K562 (cell line): ENCODE results near the gene HADH. TPM values are rescaled to one million over a fixed set of nuclear protein-coding genes. Genes with fewer than 3 reads are reported as not detected.

ENCODE experiments used
- ATAC-seq: fragments of 200-7000 bp; cut with Tn5 transposase; 3 replicates; pipeline ENCODE4 v1.9.1; 2020; ENCODE audit warnings: moderate library complexity
- BruUV-seq: library from RNA; stranded (reverse); fragments of 400-500 nt; replicated peaks from 2 replicates; lab custom pipeline; 2021; lab: Mats Ljungman, UMichigan
- CTCF ChIA-PET: fragments of 300-600 bp; formaldehyde crosslinking; extraction: SDS; loops from one replicate; lab custom pipeline; 2021; ENCODE audit warnings: low intra/inter-chr PET ratio; lab: Yijun Ruan, JAX
- POLR2A ChIA-PET: fragments of 300-600, 350-650 bp; sonication (Branson Sonifier 250); formaldehyde crosslinking; extraction: SDS; loops from one replicate; lab custom pipeline; 2021; ENCODE audit warnings: antibody characterized with exemption, inconsistent platforms; lab: Yijun Ruan, JAX
- DNase-seq, 4 experiments: peaks; one replicate each; pipeline versions ENCODE4 v3.0.0 to v3.0.0-alpha.2; 2011 to 2018; ENCODE audit warnings: low spot score in 3 of 4, mixed read lengths in 3 of 4; ENCODE audit errors: extremely low read depth in 1 of 4
- FAIRE-seq: peaks from 2 replicates; lab custom pipeline; 2011; peaks lifted over from hg19 to GRCh38; lab: Jason Lieb, UNC
- H2AFZ ChIP-seq: 2 replicates; pipeline ENCODE4 v1.6.0; 2011; ENCODE audit warnings: low read depth, low read length, control low read depth, inconsistent platforms
- H3K27ac ChIP-seq: fragments of 200-600 bp; 3 replicates; pipeline ENCODE4 v1.8.0; 2011; ENCODE audit warnings: low read depth, mild to moderate bottlenecking, control low read depth, inconsistent platforms, low read length, moderate library complexity, mixed read lengths; ENCODE audit errors: extremely low read depth
- H3K27me3 ChIP-seq, 2 experiments: fragments of 300-600 bp in 1 of 2; 2 replicates in 1 of 2; 3 replicates in 1 of 2; pipeline versions ENCODE4 v1.6.0 to v1.8.0; 2011; ENCODE audit warnings: inconsistent platforms in 2 of 2, low read length in 2 of 2, mild to moderate bottlenecking in 1 of 2, mixed read lengths in 1 of 2, moderate library complexity in 1 of 2; ENCODE audit not compliant: control insufficient read depth in 2 of 2, insufficient read depth in 2 of 2
- H3K36me3 ChIP-seq: fragments of 300-600 bp; 3 replicates; pipeline ENCODE4 v1.8.0; 2011; ENCODE audit warnings: mild to moderate bottlenecking, low read length, inconsistent platforms; ENCODE audit not compliant: control insufficient read depth, insufficient read depth
- H3K4me1 ChIP-seq, 2 experiments: fragments of 200-600 bp in 1 of 2; replicated peaks in 1 of 2; 2 replicates in 1 of 2; 3 replicates in 1 of 2; pipeline versions ENCODE4 v1.5.1 to v1.8.0; 2011; ENCODE audit warnings: inconsistent platforms in 2 of 2, low read length in 2 of 2, mild to moderate bottlenecking in 1 of 2, mixed read lengths in 1 of 2, moderate library complexity in 1 of 2; ENCODE audit not compliant: control insufficient read depth in 2 of 2, insufficient read depth in 2 of 2
- H3K4me2 ChIP-seq: 2 replicates; pipeline ENCODE4 v1.6.1; 2011; ENCODE audit warnings: low read length, control low read depth, inconsistent platforms, mixed read lengths; ENCODE audit not compliant: insufficient read depth
- H3K4me3 ChIP-seq: fragments of 200-600 bp; sonication (generic), shearing (Covaris generic); 2 replicates; pipeline ENCODE4 v1.5.1; 2016; ENCODE audit warnings: control low read depth, inconsistent platforms
- H3K79me2 ChIP-seq: fragments of 200-600 bp; 3 replicates; pipeline ENCODE4 v1.8.0; 2011; ENCODE audit warnings: low read length, inconsistent platforms; ENCODE audit not compliant: control insufficient read depth, insufficient read depth
- H3K9ac ChIP-seq, 2 experiments: 2 replicates each; pipeline versions ENCODE4 v1.6.0 to v1.6.1; 2011; ENCODE audit warnings: low read depth in 2 of 2, low read length in 2 of 2, control low read depth in 1 of 2, inconsistent platforms in 1 of 2, mild to moderate bottlenecking in 1 of 2, mixed read lengths in 1 of 2; ENCODE audit not compliant: insufficient read depth in 1 of 2
- H3K9me1 ChIP-seq: one replicate; pipeline ENCODE4 v1.6.0; 2011; ENCODE audit warnings: inconsistent platforms, mild to moderate bottlenecking, low read length, moderate library complexity; ENCODE audit not compliant: control insufficient read depth, insufficient read depth
- H3K9me3 ChIP-seq: replicated peaks from 2 replicates; pipeline ENCODE4 v1.5.1; 2011; ENCODE audit warnings: low read depth, low read length, inconsistent platforms; ENCODE audit not compliant: control insufficient read depth, insufficient read depth
- H4K20me1 ChIP-seq: replicated peaks from 2 replicates; pipeline ENCODE4 v1.6.1; 2011; ENCODE audit warnings: low read length, inconsistent platforms, mixed read lengths; ENCODE audit not compliant: control insufficient read depth, insufficient read depth
- ATF1 ChIP-seq, 2 experiments: fragments of 450-650 bp in 1 of 2; IDR thresholded peaks; 2 replicates each; pipeline ENCODE4 v1.6.1; 2016; ENCODE audit warnings: missing compliant biosample characterization in 1 of 2, missing genetic modification characterization in 1 of 2
- CBFA2T3 ChIP-seq: fragments of 450-650 bp; IDR thresholded peaks from 2 replicates; pipeline ENCODE4 v1.6.1; 2017
- PPARD ChIP-seq: fragments of 250-450 bp; sonication (Bioruptor Pico); IDR thresholded peaks from 2 replicates; pipeline ENCODE4 v1.8.0; 2022; ENCODE audit warnings: inconsistent platforms, mild to moderate bottlenecking, moderate library complexity
- SMARCB1 ChIP-seq: IDR thresholded peaks from 2 replicates; pipeline ENCODE4 v1.6.1; 2011; ENCODE audit warnings: improper control_type of control experiment, low read depth; ENCODE audit not compliant: insufficient read length
- SOX6 ChIP-seq: fragments of 450-650 bp; IDR thresholded peaks from 2 replicates; pipeline ENCODE4 v1.6.1; 2014; ENCODE audit warnings: mild to moderate bottlenecking
- SREBF2 ChIP-seq: sonication (generic); formaldehyde crosslinking; IDR thresholded peaks from 2 replicates; pipeline ENCODE4 v1.4.0; 2020; ENCODE audit warnings: mild to moderate bottlenecking, missing genetic modification reagents
- TCF15 ChIP-seq: fragments of 250-450 bp; sonication (Bioruptor Pico); IDR thresholded peaks from 2 replicates; pipeline ENCODE4 v1.8.0; 2022; ENCODE audit warnings: moderate library complexity, mild to moderate bottlenecking, inconsistent platforms
- XRCC3 ChIP-seq: fragments of 450-650 bp; IDR thresholded peaks from 2 replicates; pipeline ENCODE4 v1.6.1; 2017; ENCODE audit warnings: mild to moderate bottlenecking, moderate library complexity
- ZC3H8 ChIP-seq: fragments of 450-650 bp; IDR thresholded peaks from 2 replicates; pipeline ENCODE4 v1.6.1; 2017
- ZNF449 ChIP-seq: fragments of 250-450 bp; sonication (Bioruptor Pico); IDR thresholded peaks from 2 replicates; pipeline ENCODE4 v1.8.0; 2022; ENCODE audit warnings: moderate library complexity, mild to moderate bottlenecking, inconsistent platforms
- WGBS: fragments of 100-300 bp; shearing (Covaris generic); methylation state at CpG from one replicate; pipeline ENCODE4 v1.1.6; 2016; ENCODE audit warnings: low coverage, mixed read lengths; ENCODE audit not compliant: insufficient coverage; ENCODE audit errors: missing lambda C conversion rate; 5-methylcytosine and 5-hydroxymethylcytosine counted together
- in situ Hi-C: fragments of 300-500 bp; cut with MboI; formaldehyde crosslinking; loops from 4 replicates; pipeline ENCODE4 v1.15.0; 2018; ENCODE audit warnings: inconsistent platforms, mixed read lengths
- intact Hi-C: fragments of 100-400 bp; cut with micrococcal nuclease; formaldehyde crosslinking; loops from 2 replicates; pipeline ENCODE4 v1.14.2; 2022
- polyA plus RNA-seq, 8 experiments: library from polyadenylated mRNA; depleted of rRNA in 4 of 8; stranded (reverse) in 5 of 8; unstranded in 3 of 8; fragments of >200 nt; fragmentation: Nextera tagmentation in 2 of 8; fragmentation: Illumina TruSeq in 1 of 8; extraction: Ambion mirVana in 2 of 8; extraction: Trizol in 1 of 8; gene quantifications; 2 replicates each; pipeline versions ENCODE4 v1.2.1 to v1.2.3, GENCODE V29; 2011 to 2014; ENCODE audit warnings: inconsistent platforms in 1 of 8, missing spikeins in 1 of 8
- total RNA-seq, 7 experiments: library from RNA; depleted of rRNA in 6 of 7; stranded (reverse); fragments of >200 nt in 6 of 7; fragmentation: Illumina TruSeq in 2 of 7; extraction: Trizol in 2 of 7; gene quantifications; 2 replicates each; pipeline versions ENCODE4 v1.2.1 to v1.2.3, GENCODE V29; 2011 to 2021; ENCODE audit warnings: low replicate concordance in 1 of 7

HADH gene
- total and polyA plus RNA-seq, 9 of the 15 experiments (the other 6 are each of a cell fraction or from before 2014, with no cell fraction given): 9.4 to 73.3 (median 32.8) TPM

- TF ChIP-seq SMARCB1 (no peak), SOX6 (no peak), ATF1 (CRISPR knock-in tag; IDR thresholded peaks at IDR 0.05) (no peak), ATF1 (tag; IDR thresholded peaks at IDR 0.05) (no peak), SREBF2 (CRISPR knock-in tag) (no peak)
Measured at GRCh38 chr4:107987916-107988762, 1.6 kb upstream of the HADH start (continued).

- intact Hi-C loops (no loop called here), in situ Hi-C loops (no loop called here)
- H3K9me3 ChIP-seq: no peaks in the 10 kb centered on the region
- DNase-seq: peak in 1 of 4 experiments; percentile 48
- no TSS peak for BruUV-seq
- no peaks in the 10 kb centered on the region for H3K36me3 ChIP-seq
- ATAC-seq: 0 out of 3 replicates have a peak, but pooled peaks have one; percentile 9
- H3K27ac ChIP-seq: peak overlapping the region; percentile 79; the same call in 2 of the 3 replicates
- no peaks in the 10 kb centered on the region for H3K9me1 ChIP-seq
- FAIRE-seq: peak; percentile 67
- H3K4me1 ChIP-seq: peaks cover 12 to 19% of the 10 kb centered on the region in 2 experiments; a peak in 4 of 5 replicates
- no peak for TF ChIP-seq ZC3H8
- no peak for TF ChIP-seq ZNF449 (CRISPR knock-in tag)
- no peak for TF ChIP-seq XRCC3
- TF ChIP-seq PPARD (CRISPR knock-in tag): no peak
- TF ChIP-seq TCF15 (CRISPR knock-in tag): no peak
- TF ChIP-seq CBFA2T3: no peak
- H3K79me2 ChIP-seq: peaks cover 44% of the 10 kb centered on the region
- ChIA-PET CTCF (no interaction called here), POLR2A (interaction anchor here (1.2 kb wide), 1 partner anchor 12 kb away, joined by 5 read pairs; no protein-coding TSS in a partner anchor)
- peak overlapping the region; percentile 89 for H2AFZ ChIP-seq
- peak overlapping the region in 1 of 2 experiments; percentile 60; a peak in 1 of 4 replicates for H3K9ac ChIP-seq
- no peak overlapping the region; the same call in 1 of the 2 replicates for H3K4me3 ChIP-seq
- no peaks in the 10 kb centered on the region for H3K27me3 ChIP-seq
- 14% methylated on average over 5 of the region's 5 CpGs for WGBS
- H3K4me2 ChIP-seq: peak overlapping the region; percentile 90
- no peaks in the 10 kb centered on the region; the same call in 1 of the 2 replicates for H4K20me1 ChIP-seq
Measured at GRCh38 chr4:107988763-107989035, 990 bp upstream of the HADH start.
